HepG2 (cell line): ENCODE measurements around the gene BSND.

Experiments
- EZH2 ChIP-seq: conservative IDR thresholded peaks from 2 replicates; pipeline ENCODE4 v1.6.1; 2012; ENCODE audit warnings: mild to moderate bottlenecking, low read depth, low read length, moderate library complexity
- KMT2A ChIP-seq: sonication (generic); formaldehyde crosslinking; IDR thresholded peaks from 2 replicates; pipeline ENCODE4 v1.4.0; 2020; ENCODE audit warnings: missing genetic modification reagents
- NONO ChIP-seq, 2 experiments: fragments of 450-650 bp in 1 of 2; sonication (generic) in 1 of 2; formaldehyde crosslinking in 1 of 2; IDR thresholded peaks in 1 of 2; conservative IDR thresholded peaks in 1 of 2; 2 replicates each; pipeline versions ENCODE4 v1.6.1 to v1.8.0; 2017 to 2022; ENCODE audit warnings: mild to moderate bottlenecking in 1 of 2, missing genetic modification reagents in 1 of 2, moderate library complexity in 1 of 2
- POLR2AphosphoS5 ChIP-seq: IDR thresholded peaks from 2 replicates; pipeline ENCODE4 v1.6.1; 2012; ENCODE audit warnings: low read depth, low read length
- SIN3A ChIP-seq: IDR thresholded peaks from 2 replicates; pipeline ENCODE4 v1.6.1; 2011; ENCODE audit warnings: low read depth, mild to moderate bottlenecking, control low read depth, low read length, borderline replicate concordance
- SOX5 ChIP-seq: IDR thresholded peaks from 2 replicates; pipeline ENCODE4 v1.6.1; 2016; ENCODE audit warnings: borderline replicate concordance
- ZNF382 ChIP-seq: sonication (generic); formaldehyde crosslinking; IDR thresholded peaks from 2 replicates; pipeline ENCODE4 v1.5.0; 2020; ENCODE audit warnings: missing genetic modification reagents, mild to moderate bottlenecking, borderline replicate concordance
- TF ChIP-seq, protein P1 (sequence below): sonication (generic); formaldehyde crosslinking; IDR thresholded peaks from 2 replicates; pipeline ENCODE4 v1.8.1; 2023; ENCODE audit warnings: mild to moderate bottlenecking, missing genetic modification reagents
- TF ChIP-seq, protein P2 (sequence below): sonication (generic); formaldehyde crosslinking; IDR thresholded peaks from 2 replicates; pipeline ENCODE4 v1.4.0; 2020; ENCODE audit warnings: mild to moderate bottlenecking, missing genetic modification reagents
- TF ChIP-seq, protein P3 (sequence below), 2 experiments: fragments of 450-650 bp in 1 of 2; sonication (generic) in 1 of 2; formaldehyde crosslinking in 1 of 2; IDR thresholded peaks; 2 replicates each; pipeline versions ENCODE4 v1.6.1 to v1.8.0; 2016 to 2022; ENCODE audit warnings: antibody characterized with exemption in 1 of 2, mild to moderate bottlenecking in 1 of 2, missing genetic modification reagents in 1 of 2
- TF ChIP-seq, protein P4 (sequence below): sonication (generic); formaldehyde crosslinking; IDR thresholded peaks from 2 replicates; pipeline ENCODE4 v1.4.0; 2020; ENCODE audit warnings: mild to moderate bottlenecking, missing genetic modification reagents

DNA sequence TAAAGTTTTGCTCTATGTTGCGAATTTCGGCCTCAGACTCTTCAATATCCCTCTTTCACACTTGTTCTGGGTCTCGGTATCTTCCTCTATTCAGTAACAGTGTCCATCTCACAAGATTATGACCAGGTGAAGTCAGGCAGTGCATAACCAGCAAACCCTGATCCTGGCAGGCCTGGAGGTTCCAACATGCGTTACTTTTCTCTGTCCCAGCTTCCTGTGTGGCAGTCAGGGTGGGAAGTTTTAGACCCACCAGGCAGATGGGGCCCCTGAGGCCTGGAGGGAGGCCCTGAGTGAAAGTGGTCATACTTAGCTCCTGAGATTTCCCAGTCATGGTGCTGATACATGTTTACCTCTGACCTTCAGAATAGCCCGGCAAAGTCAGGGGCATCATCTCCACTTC lies 13.2 kb upstream of the BSND start:
- TF ChIP-seq NONO (IDR thresholded peaks at IDR 0.05) = no peak
- no peak for TF ChIP-seq NONO (CRISPR knock-in tag; conservative IDR thresholded peaks at IDR 0.05)
- TF ChIP-seq POLR2AphosphoS5 = no peak
- TF ChIP-seq KMT2A (CRISPR knock-in tag) = no peak
- TF ChIP-seq EZH2 = no peak
- TF ChIP-seq SIN3A = no peak
- TF ChIP-seq, protein P1, sequence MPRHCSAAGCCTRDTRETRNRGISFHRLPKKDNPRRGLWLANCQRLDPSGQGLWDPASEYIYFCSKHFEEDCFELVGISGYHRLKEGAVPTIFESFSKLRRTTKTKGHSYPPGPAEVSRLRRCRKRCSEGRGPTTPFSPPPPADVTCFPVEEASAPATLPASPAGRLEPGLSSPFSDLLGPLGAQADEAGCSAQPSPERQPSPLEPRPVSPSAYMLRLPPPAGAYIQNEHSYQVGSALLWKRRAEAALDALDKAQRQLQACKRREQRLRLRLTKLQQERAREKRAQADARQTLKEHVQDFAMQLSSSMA (CRISPR knock-in tag) = no peak
- no peak for TF ChIP-seq ZNF382 (CRISPR knock-in tag)
- TF ChIP-seq, protein P2, sequence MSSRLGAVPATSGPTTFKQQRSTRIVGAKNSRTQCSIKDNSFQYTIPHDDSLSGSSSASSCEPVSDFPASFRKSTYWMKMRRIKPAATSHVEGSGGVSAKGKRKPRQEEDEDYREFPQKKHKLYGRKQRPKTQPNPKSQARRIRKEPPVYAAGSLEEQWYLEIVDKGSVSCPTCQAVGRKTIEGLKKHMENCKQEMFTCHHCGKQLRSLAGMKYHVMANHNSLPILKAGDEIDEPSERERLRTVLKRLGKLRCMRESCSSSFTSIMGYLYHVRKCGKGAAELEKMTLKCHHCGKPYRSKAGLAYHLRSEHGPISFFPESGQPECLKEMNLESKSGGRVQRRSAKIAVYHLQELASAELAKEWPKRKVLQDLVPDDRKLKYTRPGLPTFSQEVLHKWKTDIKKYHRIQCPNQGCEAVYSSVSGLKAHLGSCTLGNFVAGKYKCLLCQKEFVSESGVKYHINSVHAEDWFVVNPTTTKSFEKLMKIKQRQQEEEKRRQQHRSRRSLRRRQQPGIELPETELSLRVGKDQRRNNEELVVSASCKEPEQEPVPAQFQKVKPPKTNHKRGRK (CRISPR knock-in tag) = no peak
- TF ChIP-seq, protein P3, sequence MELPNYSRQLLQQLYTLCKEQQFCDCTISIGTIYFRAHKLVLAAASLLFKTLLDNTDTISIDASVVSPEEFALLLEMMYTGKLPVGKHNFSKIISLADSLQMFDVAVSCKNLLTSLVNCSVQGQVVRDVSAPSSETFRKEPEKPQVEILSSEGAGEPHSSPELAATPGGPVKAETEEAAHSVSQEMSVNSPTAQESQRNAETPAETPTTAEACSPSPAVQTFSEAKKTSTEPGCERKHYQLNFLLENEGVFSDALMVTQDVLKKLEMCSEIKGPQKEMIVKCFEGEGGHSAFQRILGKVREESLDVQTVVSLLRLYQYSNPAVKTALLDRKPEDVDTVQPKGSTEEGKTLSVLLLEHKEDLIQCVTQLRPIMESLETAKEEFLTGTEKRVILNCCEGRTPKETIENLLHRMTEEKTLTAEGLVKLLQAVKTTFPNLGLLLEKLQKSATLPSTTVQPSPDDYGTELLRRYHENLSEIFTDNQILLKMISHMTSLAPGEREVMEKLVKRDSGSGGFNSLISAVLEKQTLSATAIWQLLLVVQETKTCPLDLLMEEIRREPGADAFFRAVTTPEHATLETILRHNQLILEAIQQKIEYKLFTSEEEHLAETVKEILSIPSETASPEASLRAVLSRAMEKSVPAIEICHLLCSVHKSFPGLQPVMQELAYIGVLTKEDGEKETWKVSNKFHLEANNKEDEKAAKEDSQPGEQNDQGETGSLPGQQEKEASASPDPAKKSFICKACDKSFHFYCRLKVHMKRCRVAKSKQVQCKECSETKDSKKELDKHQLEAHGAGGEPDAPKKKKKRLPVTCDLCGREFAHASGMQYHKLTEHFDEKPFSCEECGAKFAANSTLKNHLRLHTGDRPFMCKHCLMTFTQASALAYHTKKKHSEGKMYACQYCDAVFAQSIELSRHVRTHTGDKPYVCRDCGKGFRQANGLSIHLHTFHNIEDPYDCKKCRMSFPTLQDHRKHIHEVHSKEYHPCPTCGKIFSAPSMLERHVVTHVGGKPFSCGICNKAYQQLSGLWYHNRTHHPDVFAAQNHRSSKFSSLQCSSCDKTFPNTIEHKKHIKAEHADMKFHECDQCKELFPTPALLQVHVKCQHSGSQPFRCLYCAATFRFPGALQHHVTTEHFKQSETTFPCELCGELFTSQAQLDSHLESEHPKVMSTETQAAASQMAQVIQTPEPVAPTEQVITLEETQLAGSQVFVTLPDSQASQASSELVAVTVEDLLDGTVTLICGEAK (IDR thresholded peaks at IDR 0.05) = no peak
- TF ChIP-seq, protein P3 (CRISPR knock-in tag; IDR thresholded peaks at IDR 0.05) = no peak
- no peak for TF ChIP-seq SOX5 (CRISPR knock-in tag)
- TF ChIP-seq, protein P4, sequence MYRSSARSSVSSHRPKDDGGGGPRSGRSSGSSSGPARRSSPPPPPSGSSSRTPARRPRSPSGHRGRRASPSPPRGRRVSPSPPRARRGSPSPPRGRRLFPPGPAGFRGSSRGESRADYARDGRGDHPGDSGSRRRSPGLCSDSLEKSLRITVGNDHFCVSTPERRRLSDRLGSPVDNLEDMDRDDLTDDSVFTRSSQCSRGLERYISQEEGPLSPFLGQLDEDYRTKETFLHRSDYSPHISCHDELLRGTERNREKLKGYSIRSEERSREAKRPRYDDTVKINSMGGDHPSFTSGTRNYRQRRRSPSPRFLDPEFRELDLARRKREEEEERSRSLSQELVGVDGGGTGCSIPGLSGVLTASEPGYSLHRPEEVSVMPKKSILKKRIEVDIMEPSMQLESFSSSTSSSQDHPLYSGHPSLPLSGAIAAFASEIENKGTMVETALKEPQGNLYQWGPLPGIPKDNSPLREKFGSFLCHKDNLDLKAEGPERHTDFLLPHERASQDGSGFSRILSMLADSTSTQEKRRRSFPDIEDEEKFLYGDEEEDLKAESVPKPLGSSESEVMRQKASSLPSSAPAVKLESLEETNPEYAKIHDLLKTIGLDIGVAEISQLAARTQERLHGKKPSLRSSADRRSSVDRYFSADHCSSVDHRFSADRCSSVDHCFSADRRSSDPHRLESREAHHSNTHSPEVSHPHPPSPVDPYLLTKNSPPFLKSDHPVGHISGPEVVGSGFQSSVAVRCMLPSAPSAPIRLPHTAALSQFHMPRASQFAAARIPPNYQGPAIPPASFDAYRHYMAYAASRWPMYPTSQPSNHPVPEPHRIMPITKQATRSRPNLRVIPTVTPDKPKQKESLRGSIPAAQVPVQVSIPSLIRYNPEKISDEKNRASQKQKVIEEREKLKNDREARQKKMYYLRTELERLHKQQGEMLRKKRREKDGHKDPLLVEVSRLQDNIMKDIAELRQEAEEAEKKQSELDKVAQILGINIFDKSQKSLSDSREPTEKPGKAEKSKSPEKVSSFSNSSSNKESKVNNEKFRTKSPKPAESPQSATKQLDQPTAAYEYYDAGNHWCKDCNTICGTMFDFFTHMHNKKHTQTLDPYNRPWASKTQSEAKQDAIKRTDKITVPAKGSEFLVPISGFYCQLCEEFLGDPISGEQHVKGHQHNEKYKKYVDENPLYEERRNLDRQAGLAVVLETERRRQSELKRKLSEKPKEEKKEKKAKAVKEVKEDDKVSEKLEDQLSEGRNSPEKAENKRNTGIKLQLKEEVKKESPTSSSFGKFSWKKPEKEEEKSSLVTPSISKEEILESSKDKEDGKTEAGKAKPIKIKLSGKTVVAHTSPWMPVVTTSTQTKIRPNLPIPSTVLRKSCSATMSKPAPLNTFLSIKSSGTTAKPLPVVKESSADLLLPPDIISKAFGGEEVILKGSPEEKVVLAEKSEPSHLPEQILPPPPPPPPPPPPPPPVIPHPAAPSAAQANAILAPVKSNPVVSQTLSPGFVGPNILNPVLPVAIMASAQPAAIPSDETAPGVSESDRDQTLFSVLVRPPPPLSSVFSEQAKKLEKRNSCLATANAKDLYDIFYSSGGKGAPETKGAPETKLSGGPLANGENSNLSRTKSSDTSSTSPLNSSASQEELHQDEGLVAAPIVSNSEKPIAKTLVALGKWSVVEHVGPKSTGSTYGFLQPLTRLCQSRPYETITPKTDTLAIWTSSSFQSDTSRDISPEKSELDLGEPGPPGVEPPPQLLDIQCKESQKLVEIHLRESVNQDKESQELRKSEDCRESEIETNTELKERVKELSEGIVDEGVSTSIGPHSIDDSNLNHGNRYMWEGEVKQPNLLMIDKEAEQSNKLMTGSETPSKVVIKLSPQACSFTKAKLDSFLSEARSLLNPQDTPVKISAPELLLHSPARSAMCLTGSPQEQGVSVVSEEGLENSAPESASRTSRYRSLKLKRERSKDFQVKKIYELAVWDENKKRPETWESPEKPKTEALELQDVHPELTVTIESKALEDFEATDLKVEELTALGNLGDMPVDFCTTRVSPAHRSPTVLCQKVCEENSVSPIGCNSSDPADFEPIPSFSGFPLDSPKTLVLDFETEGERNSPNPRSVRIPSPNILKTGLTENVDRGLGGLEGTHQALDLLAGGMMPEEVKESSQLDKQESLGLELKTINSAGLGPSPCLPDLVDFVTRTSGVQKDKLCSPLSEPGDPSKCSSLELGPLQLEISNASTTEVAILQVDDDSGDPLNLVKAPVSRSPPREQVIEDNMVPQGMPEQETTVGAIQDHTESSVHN (CRISPR knock-in tag) = no peak
